Omental fat pad (tissue), 4 donors: Measurements from ENCODE around the gene ING2. TPM values are rescaled to one million over a fixed set of nuclear protein-coding genes. Genes with fewer than 3 reads are reported as not detected.
"Not testable (repeated sequence)": the region's sequence is repeated elsewhere in the genome, so short reads cannot be mapped to it uniquely, and the experiment has no call there.

Source experiments
- ATAC-seq: fragments of 150-250 bp; one replicate; pipeline ENCODE4 v1.9.1; 2016; ENCODE audit warnings: mild to moderate bottlenecking, moderate library complexity; ENCODE audit not compliant: low FRiP score
- DNase-seq: peaks from one replicate; pipeline ENCODE4 v3.0.0-alpha.2; 2019; ENCODE audit warnings: low spot score
- CTCF ChIP-seq, 3 donors: fragments of 450-650 bp; IDR thresholded peaks; one replicate each; pipeline ENCODE4 v1.5.1; 2016 to 2017; ENCODE audit warnings: antibody characterized with exemption in 3 of 3, mild to moderate bottlenecking in 3 of 3, moderate library complexity in 2 of 3
- total RNA-seq, 4 donors: library from RNA; depleted of rRNA; stranded (reverse); fragments of >200 nt; gene quantifications; one replicate each; pipeline ENCODE4 v1.1.0, GENCODE V29; 2016

ING2 gene
- 10 to 100 TPM; 11.5 to 28.5 (median 13.9) TPM for total RNA-seq

GRCh38 chr4:183504930-183505610, at the start of gene ING2:
ING2 (plus strand) TSS chr4:183505058; CDS start chr4:183505196, 138 bp downstream.
- peak; percentile 80 for ATAC-seq
- no peak for DNase-seq

GRCh38 chr4:183455431-183456195, 49.2 kb upstream of the ING2 start:
- DNase-seq (no peak), ATAC-seq (no peak)
- no peak for TF ChIP-seq CTCF (IDR thresholded peaks at IDR 0.05)

More at GRCh38 chr4:183504930-183505610, at the start of gene ING2:
- TF ChIP-seq CTCF (IDR thresholded peaks at IDR 0.05): no peak

- DNase-seq (no peak), ATAC-seq (no peak)
- TF ChIP-seq CTCF (IDR thresholded peaks at IDR 0.05): no peak
Observed at GRCh38 chr4:183458005-183458404, 46.9 kb upstream of the ING2 start.

GRCh38 chr4:183463903-183464619, 40.8 kb upstream of the ING2 start:
- ATAC-seq, DNase-seq: not testable (repeated sequence)

GRCh38 chr4:183465879-183466278, 39.0 kb upstream of the ING2 start:
- DNase-seq, ATAC-seq: not testable (repeated sequence)

- no peak for TF ChIP-seq CTCF (IDR thresholded peaks at IDR 0.05)
- DNase-seq (no peak), ATAC-seq (no peak)
Observed at GRCh38 chr4:183467246-183467645, 37.6 kb upstream of the ING2 start.

GRCh38 chr4:183468210-183469095, 36.4 kb upstream of the ING2 start:
- DNase-seq (no peak), ATAC-seq (no peak)
- no peak for TF ChIP-seq CTCF (IDR thresholded peaks at IDR 0.05)
